ENCODE results near the gene NKG7.
"Not testable (repeated sequence)": the region's sequence is repeated elsewhere in the genome, so short reads cannot be mapped to it uniquely, and the experiment has no call there.

The NKG7 gene, protein sequence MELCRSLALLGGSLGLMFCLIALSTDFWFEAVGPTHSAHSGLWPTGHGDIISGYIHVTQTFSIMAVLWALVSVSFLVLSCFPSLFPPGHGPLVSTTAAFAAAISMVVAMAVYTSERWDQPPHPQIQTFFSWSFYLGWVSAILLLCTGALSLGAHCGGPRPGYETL

DNA sequence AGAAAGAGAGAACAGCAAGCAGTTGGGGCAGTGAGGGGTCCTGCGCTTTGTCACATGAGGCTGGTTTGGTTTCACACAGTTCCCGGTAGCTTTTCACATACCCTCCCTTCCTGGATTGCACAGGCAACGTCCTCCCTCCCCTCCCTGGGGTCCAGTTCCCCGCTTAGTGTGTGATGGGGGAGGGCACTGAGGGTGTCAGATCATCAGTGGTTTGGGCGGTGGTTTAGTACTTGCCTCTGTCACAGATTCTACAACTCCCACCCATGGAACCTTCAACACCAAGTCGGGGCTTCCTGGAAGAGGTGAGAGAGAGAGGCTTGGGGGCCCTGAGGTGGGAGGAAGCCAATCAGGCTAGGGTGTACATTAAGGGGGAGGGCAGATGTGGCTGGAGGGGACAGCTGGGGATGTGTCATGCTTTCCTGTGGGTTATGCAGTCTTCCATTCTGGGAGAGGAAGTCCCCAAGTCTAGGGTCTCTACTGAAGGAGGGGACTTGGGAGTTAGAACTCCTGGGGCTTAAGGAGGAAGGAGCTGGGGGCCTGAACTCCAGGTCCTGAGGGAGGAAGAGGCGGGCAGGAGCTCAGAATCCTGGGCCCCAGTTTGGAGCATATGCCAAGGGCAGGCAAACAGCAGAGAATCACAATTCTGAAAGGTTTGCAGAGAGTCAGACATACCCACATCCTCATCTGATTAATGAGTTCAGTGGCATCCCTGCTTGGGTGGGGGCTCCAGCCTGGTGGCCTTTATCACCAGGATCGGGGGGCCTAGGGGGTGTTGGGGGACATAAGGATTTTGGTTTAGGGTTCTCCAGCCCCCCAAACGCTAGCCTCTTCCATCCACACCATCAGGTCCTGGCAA, at the start of gene NKG7:
NKG7 (minus strand) TSS at position 6 of the 856 bp plus-strand sequence. CDS start 119 bp downstream, outside the sequence.
- DNase-seq (ENCODE audit: low read depth) = no peak

GRCh38 chr19:51422053-51422448, 49.6 kb upstream of the NKG7 start:
- TF ChIP-seq, protein P1, sequence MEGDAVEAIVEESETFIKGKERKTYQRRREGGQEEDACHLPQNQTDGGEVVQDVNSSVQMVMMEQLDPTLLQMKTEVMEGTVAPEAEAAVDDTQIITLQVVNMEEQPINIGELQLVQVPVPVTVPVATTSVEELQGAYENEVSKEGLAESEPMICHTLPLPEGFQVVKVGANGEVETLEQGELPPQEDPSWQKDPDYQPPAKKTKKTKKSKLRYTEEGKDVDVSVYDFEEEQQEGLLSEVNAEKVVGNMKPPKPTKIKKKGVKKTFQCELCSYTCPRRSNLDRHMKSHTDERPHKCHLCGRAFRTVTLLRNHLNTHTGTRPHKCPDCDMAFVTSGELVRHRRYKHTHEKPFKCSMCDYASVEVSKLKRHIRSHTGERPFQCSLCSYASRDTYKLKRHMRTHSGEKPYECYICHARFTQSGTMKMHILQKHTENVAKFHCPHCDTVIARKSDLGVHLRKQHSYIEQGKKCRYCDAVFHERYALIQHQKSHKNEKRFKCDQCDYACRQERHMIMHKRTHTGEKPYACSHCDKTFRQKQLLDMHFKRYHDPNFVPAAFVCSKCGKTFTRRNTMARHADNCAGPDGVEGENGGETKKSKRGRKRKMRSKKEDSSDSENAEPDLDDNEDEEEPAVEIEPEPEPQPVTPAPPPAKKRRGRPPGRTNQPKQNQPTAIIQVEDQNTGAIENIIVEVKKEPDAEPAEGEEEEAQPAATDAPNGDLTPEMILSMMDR (IDR thresholded peaks at IDR 0.05; ENCODE audit: insufficient read depth, low read depth, low read length, missing control alignments) = peak; percentile 79
- peak; percentile 58 for DNase-seq (ENCODE audit: low read depth)
- H3K4me3 ChIP-seq (ENCODE audit: low read length) = no peak overlapping the region

More for the DNA sequence above, at the start of gene NKG7:
- no peak within 1 kb of the TSS for H3K4me3 ChIP-seq (ENCODE audit: low read length)
- TF ChIP-seq, protein P1 (IDR thresholded peaks at IDR 0.05; ENCODE audit: insufficient read depth, low read depth, low read length, missing control alignments) = no peak

DNA sequence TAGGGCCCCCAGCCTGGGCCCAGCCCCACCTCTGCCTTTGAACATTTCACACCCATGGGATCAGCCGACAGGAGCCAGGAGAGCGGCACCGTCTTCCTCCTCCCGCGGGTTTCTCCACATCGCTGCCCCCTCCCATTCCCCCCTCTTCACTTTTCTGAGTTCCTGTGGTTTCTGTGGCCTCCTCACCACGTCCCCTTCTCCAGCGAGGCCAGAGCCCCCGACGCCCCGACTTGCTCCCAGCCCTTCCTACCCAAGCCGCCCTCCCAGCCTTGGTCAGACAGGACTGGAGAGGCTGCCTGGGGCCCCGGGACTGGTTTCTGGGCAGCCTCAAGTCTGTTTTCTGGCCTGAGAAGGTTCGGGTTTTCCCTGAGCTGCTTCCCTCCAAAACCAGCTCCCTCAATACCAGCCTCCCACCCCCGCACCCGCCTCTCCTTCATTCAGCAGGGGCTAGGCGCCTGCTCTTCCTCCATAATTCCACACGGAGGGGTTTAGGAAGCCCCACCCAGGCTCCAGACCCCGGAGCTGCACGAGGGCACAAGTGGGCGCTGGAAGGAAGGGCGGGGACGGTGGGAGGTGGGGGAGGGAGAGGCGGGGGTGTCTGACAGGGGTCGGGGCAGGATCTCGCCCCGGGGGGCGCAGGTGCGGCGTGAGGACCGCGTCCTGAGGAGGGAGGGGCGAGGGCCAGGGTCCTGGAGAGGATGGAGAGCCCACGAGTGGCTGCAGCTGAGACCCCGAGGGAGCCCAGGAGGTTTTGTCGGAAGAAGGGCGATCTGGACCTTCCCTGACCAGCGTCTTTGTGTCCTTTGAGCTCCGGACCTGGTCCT, 49.0 kb upstream of the NKG7 start:
- TF ChIP-seq, protein P1 (IDR thresholded peaks at IDR 0.05; ENCODE audit: insufficient read depth, low read depth, low read length, missing control alignments) = no peak
- DNase-seq (ENCODE audit: low read depth) = no peak
- H3K4me3 ChIP-seq (ENCODE audit: low read length) = no peak overlapping the region

DNA sequence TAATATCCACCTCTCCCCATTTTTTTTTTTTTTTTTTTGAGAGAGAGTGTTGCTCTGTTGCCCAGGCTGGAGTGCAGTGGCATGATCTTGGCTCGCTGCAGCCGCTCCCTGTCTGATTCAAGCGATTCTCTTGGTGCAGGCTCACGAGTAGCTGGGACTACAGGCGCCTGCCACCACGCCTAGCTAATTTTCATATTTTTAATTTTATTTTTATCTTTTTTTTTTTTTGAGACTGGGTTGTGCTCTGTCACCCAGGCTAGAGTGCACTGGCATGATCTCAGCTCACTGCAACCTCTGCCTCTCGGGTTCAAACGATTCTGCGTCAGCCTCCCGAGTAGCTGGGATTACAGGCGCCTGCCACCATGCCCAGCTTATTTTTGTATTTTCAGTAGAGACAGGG, 48.1 kb upstream of the NKG7 start:
- not testable (repeated sequence) for H3K4me3 ChIP-seq (ENCODE audit: low read length); DNase-seq (ENCODE audit: low read depth)

DNA sequence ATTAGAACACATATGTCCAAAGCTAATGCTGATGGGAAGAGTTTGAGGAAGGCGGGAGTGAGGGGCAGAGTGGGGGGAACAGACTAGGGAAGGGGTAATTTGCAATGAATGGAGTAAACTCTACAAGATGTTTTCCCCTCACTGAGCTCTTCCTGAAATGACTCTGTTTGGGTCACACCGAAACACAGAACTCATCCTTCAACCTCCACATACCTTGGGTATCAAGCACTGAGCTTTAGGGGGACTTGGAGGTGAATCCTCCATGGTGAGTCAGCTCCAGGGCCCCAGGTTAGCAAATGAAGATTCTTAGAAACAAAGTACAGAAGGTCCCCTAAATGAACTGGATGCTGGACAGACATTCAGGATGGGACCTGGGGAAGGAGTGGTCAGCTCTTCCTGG, 46.3 kb upstream of the NKG7 start:
- TF ChIP-seq, protein P1 (IDR thresholded peaks at IDR 0.05; ENCODE audit: insufficient read depth, low read depth, low read length, missing control alignments) = no peak

GRCh38 chr19:51417810-51418157, 45.3 kb upstream of the NKG7 start:
- TF ChIP-seq, protein P1 (IDR thresholded peaks at IDR 0.05; ENCODE audit: insufficient read depth, low read depth, low read length, missing control alignments) = no peak
- H3K4me3 ChIP-seq (ENCODE audit: low read length) = no peak overlapping the region
- no peak for DNase-seq (ENCODE audit: low read depth)

More for the DNA sequence above, 46.3 kb upstream of the NKG7 start:
- H3K4me3 ChIP-seq (ENCODE audit: low read length) = no peak overlapping the region
- no peak for DNase-seq (ENCODE audit: low read depth)
